Measurements from ENCODE around the gene TYR.
"Not testable (repeated sequence)": the region's sequence is repeated elsewhere in the genome, so short reads cannot be mapped to it uniquely, and the experiment has no call there.

The TYR gene

GRCh38 chr11:89272540-89273088 lies 94.9 kb downstream of the TYR start:
- not testable (repeated sequence) for DNase-seq (ENCODE audit: low read depth)

- not testable (repeated sequence) for DNase-seq (ENCODE audit: low read depth)
Measured at GRCh38 chr11:89273220-89273619, 95.5 kb downstream of the TYR start.

GRCh38 chr11:89275966-89276365 lies 98.3 kb downstream of the TYR start:
- DNase-seq (ENCODE audit: low read depth), result no peak

GRCh38 chr11:89279176-89279575 lies 101.5 kb downstream of the TYR start:
- no peak for DNase-seq (ENCODE audit: low read depth)

- DNase-seq (ENCODE audit: low read depth), result not testable (repeated sequence)
Measured at GRCh38 chr11:89281032-89281677, 103.5 kb downstream of the TYR start.

GRCh38 chr11:89286601-89287000 lies 108.9 kb downstream of the TYR start:
- not testable (repeated sequence) for DNase-seq (ENCODE audit: low read depth)

- not testable (repeated sequence) for DNase-seq (ENCODE audit: low read depth)
Measured at GRCh38 chr11:89288004-89288403, 110.3 kb downstream of the TYR start.

- DNase-seq (ENCODE audit: low read depth), result no peak
Measured at GRCh38 chr11:89293965-89294679, 116.4 kb downstream of the TYR start.

- not testable (repeated sequence) for DNase-seq (ENCODE audit: low read depth)
Measured at GRCh38 chr11:89295023-89295422, 117.3 kb downstream of the TYR start.

- not testable (repeated sequence) for DNase-seq (ENCODE audit: low read depth)
Measured at GRCh38 chr11:89303029-89303428, 125.4 kb downstream of the TYR start.

- not testable (repeated sequence) for DNase-seq (ENCODE audit: low read depth)
Measured at GRCh38 chr11:89308272-89308671, 130.6 kb downstream of the TYR start.

GRCh38 chr11:89309321-89309985 lies 131.8 kb downstream of the TYR start:
- not testable (repeated sequence) for DNase-seq (ENCODE audit: low read depth)

- DNase-seq (ENCODE audit: low read depth), result not testable (repeated sequence)
Measured at GRCh38 chr11:89310607-89311006, 132.9 kb downstream of the TYR start.

- DNase-seq (ENCODE audit: low read depth), result no peak
Measured at GRCh38 chr11:89321401-89321800, 143.7 kb downstream of the TYR start.

- no peak for DNase-seq (ENCODE audit: low read depth)
Measured at GRCh38 chr11:89327885-89328284, 150.2 kb downstream of the TYR start.

GRCh38 chr11:89331940-89332339 lies 154.3 kb downstream of the TYR start:
- DNase-seq (ENCODE audit: low read depth), result not testable (repeated sequence)

- not testable (repeated sequence) for DNase-seq (ENCODE audit: low read depth)
Measured at GRCh38 chr11:89333704-89334103, 156.0 kb downstream of the TYR start.

GRCh38 chr11:89337100-89337650 lies 159.5 kb downstream of the TYR start:
- DNase-seq (ENCODE audit: low read depth), result not testable (repeated sequence)

GRCh38 chr11:89338073-89338472 lies 160.4 kb downstream of the TYR start:
- not testable (repeated sequence) for DNase-seq (ENCODE audit: low read depth)

- DNase-seq (ENCODE audit: low read depth), result not testable (repeated sequence)
Measured at GRCh38 chr11:89340450-89340849, 162.8 kb downstream of the TYR start.

GRCh38 chr11:89342880-89343572 lies 165.4 kb downstream of the TYR start:
- DNase-seq (ENCODE audit: low read depth), result not testable (repeated sequence)
